GM12891 (cell line): ENCODE results near the gene MAGI1.
"Not testable (repeated sequence)": the region's sequence is repeated elsewhere in the genome, so short reads cannot be mapped to it uniquely, and the experiment has no call there.

Experiments
- DNase-seq: peaks from one replicate; pipeline ENCODE4 v3.0.0; 2011; ENCODE audit warnings: low spot score; ENCODE audit not compliant: insufficient read length
- FAIRE-seq: peaks from 2 replicates; lab custom pipeline; 2011; peaks lifted over from hg19 to GRCh38; lab: Jason Lieb, UNC
- PAX5 ChIP-seq: IDR thresholded peaks from 2 replicates; pipeline ENCODE4 v1.6.1; 2011; ENCODE audit warnings: low read length, moderate library complexity, mild to moderate bottlenecking; ENCODE audit not compliant: insufficient read depth, severe bottlenecking
- POLR2A ChIP-seq: IDR thresholded peaks from 2 replicates; pipeline ENCODE4 v1.6.1; 2011; ENCODE audit warnings: low read depth, low read length, control low read depth
- POLR2AphosphoS5 ChIP-seq: IDR thresholded peaks from 2 replicates; pipeline ENCODE4 v1.6.1; 2011; ENCODE audit warnings: low read depth, low read length, control low read depth
- POU2F2 ChIP-seq: IDR thresholded peaks from 2 replicates; pipeline ENCODE4 v1.6.1; 2011; ENCODE audit warnings: low read depth, mild to moderate bottlenecking, control low read depth, low read length, moderate library complexity
- SPI1 ChIP-seq: IDR thresholded peaks from 2 replicates; pipeline ENCODE4 v1.6.1; 2011; ENCODE audit warnings: low read depth, low read length, control low read depth
- TAF1 ChIP-seq: IDR thresholded peaks from 2 replicates; pipeline ENCODE4 v1.6.1; 2011; ENCODE audit warnings: low read depth, low read length, control low read depth

The MAGI1 gene

GRCh38 chr3:65575376-65575840 is 463.3 kb downstream of the MAGI1 start:
- FAIRE-seq, result no peak

GRCh38 chr3:65573548-65574116 is 465.1 kb downstream of the MAGI1 start:
- FAIRE-seq (no peak), DNase-seq (no peak)
- TF ChIP-seq PAX5 (no peak), POU2F2 (no peak), SPI1 (no peak), POLR2A (no peak), POLR2AphosphoS5 (no peak), TAF1 (no peak)

More at GRCh38 chr3:65575376-65575840, 463.3 kb downstream of the MAGI1 start:
- TF ChIP-seq TAF1 (no peak), POLR2AphosphoS5 (no peak), SPI1 (no peak), POLR2A (no peak), PAX5 (no peak), POU2F2 (no peak)
- DNase-seq, result no peak

GRCh38 chr3:65572175-65572777 is 466.4 kb downstream of the MAGI1 start:
- DNase-seq (no peak), FAIRE-seq (no peak)
- no peak for TF ChIP-seq PAX5
- TF ChIP-seq TAF1, result no peak
- no peak for TF ChIP-seq POU2F2
- TF ChIP-seq POLR2A, result no peak
- no peak for TF ChIP-seq POLR2AphosphoS5
- TF ChIP-seq SPI1, result no peak

DNA sequence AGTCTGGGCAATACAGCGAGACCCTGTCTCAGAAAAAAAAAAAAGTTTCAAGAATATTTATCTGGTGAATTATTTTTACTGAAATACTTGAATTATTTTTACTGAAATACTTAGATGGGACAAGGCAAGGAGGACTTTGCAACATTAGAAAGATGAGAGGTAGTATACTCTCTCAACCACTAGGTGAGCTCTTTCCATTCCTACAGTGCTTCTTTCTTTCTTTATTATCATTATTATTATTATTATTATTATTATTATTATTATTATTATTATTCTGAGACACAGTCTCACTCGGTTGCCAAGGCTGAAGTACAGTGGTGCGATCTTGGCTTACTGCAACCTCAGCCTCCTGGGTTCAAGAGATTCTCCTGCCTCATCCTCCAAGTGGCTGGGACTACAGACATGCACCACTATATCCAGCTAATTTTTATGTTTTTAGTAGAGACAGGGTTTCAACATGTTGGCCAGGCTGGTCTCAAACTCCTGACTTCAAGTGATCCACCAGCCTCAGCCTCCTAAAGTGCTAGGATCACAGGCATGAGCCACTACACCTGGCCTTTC is 468.8 kb downstream of the MAGI1 start:
- no peak for TF ChIP-seq POLR2A
- TF ChIP-seq PAX5, result no peak
- no peak for TF ChIP-seq TAF1
- TF ChIP-seq POU2F2, result no peak
- TF ChIP-seq POLR2AphosphoS5, result no peak
- no peak for TF ChIP-seq SPI1

GRCh38 chr3:65569129-65569528 is 469.6 kb downstream of the MAGI1 start:
- TF ChIP-seq POLR2A, result no peak
- TF ChIP-seq PAX5, result no peak
- TF ChIP-seq POU2F2, result no peak
- DNase-seq (no peak), FAIRE-seq (no peak)

More for the DNA sequence above, 468.8 kb downstream of the MAGI1 start:
- FAIRE-seq (no peak), DNase-seq (no peak)

- FAIRE-seq (no peak), DNase-seq (no peak)
Observed at GRCh38 chr3:65568497-65568896, 470.2 kb downstream of the MAGI1 start.

DNA sequence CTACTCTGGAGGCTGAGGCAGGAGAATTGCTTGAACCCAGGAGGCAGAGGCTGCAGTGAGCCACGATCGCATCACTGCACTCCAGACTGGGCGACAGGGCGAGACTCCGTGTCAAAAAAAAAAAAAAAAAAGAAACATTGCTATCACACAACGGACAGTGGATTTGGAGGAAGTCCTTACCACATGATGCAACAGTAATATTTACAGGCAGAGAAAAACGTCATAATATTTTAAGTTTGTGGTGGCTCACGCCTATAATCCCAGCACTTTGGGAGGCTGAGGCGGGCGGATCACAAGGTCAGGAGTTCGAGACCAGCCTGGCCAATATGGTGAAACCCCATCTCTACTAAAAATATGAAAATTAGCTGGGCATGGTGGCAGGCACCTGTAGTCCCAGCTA is 473.0 kb downstream of the MAGI1 start:
- FAIRE-seq, DNase-seq: not testable (repeated sequence)

More at GRCh38 chr3:65568497-65568896, 470.2 kb downstream of the MAGI1 start:
- TF ChIP-seq SPI1, result no peak
- TF ChIP-seq TAF1, result no peak
- TF ChIP-seq POLR2AphosphoS5, result no peak
- TF ChIP-seq POLR2A, result no peak
- no peak for TF ChIP-seq POU2F2
- TF ChIP-seq PAX5, result no peak

DNA sequence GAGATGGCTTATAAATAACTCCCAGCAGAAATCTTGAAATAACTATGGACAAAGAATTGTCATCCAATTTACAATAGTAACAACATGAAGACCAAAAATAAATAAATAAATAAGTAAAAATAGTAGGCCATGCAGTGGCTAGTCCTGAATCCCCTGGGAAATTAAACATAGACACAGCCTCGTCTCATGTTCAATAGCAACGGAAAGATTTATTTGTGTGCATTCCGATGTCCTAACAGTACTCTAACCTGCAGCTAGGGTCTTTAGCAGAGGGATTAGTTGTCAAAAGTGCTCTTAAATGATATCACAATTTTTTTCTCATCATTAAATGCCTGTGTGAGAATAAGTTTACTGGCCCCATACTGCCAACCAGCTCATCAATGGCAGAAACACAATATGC is 474.2 kb downstream of the MAGI1 start:
- TF ChIP-seq PAX5, result no peak
- TF ChIP-seq POU2F2, result no peak
- TF ChIP-seq POLR2AphosphoS5, result no peak
- no peak for TF ChIP-seq SPI1
- TF ChIP-seq TAF1, result no peak
- no peak for TF ChIP-seq POLR2A
- FAIRE-seq, result no peak
- no peak for DNase-seq

- no peak for DNase-seq
- TF ChIP-seq POU2F2, result no peak
- TF ChIP-seq PAX5, result no peak
- TF ChIP-seq SPI1, result no peak
- no peak for TF ChIP-seq TAF1
- no peak for TF ChIP-seq POLR2AphosphoS5
- TF ChIP-seq POLR2A, result no peak
- FAIRE-seq, result no peak
Observed at GRCh38 chr3:65563861-65564260, 474.9 kb downstream of the MAGI1 start.
